SK-N-SH (cell line): ENCODE results near the gene APBB2. TPM values are rescaled to one million over a fixed set of nuclear protein-coding genes. Genes with fewer than 3 reads are reported as not detected.

Experiments
- CTCF ChIA-PET: fragments of 300-600, 350-600 bp; formaldehyde crosslinking; extraction: SDS; loops from one replicate; lab custom pipeline; 2021; lab: Yijun Ruan, JAX
- POLR2A ChIA-PET: fragments of 350-600 bp; sonication (Branson Sonifier 250); formaldehyde crosslinking; extraction: SDS; loops from one replicate; lab custom pipeline; 2020; ENCODE audit warnings: antibody characterized with exemption, inconsistent platforms; lab: Yijun Ruan, JAX
- DNase-seq: peaks from one replicate; pipeline ENCODE4 v3.0.0; 2012
- H2AFZ ChIP-seq: fragments of 200-600 bp; sonication (generic); 2 replicates; pipeline ENCODE4 v1.8.1; 2016; ENCODE audit warnings: antibody characterized with exemption, mild to moderate bottlenecking, low read depth
- H3F3A ChIP-seq: fragments of 200-600 bp; sonication (generic); replicated peaks from 2 replicates; pipeline ENCODE3; 2016; ENCODE audit warnings: antibody characterized with exemption, mild to moderate bottlenecking; ENCODE audit not compliant: insufficient read depth
- H3K27ac ChIP-seq, 2 experiments: fragments of 200-500 bp in 1 of 2; fragments of 200-600 bp in 1 of 2; sonication (Bioruptor generic) in 1 of 2; sonication (generic), shearing (Covaris generic) in 1 of 2; 2 replicates each; pipeline versions ENCODE4 v1.5.1 to v1.6.1; 2014 to 2016; ENCODE audit warnings: low read depth in 2 of 2, inconsistent platforms in 1 of 2, low read length in 1 of 2, mild to moderate bottlenecking in 1 of 2, mixed read lengths in 1 of 2
- H3K27me3 ChIP-seq: fragments of 200-600 bp; sonication (generic), shearing (Covaris generic); 2 replicates; pipeline ENCODE4 v1.6.1; 2016; ENCODE audit warnings: mixed run types; ENCODE audit not compliant: insufficient read depth
- H3K36me3 ChIP-seq, 2 experiments: fragments of 200-500 bp in 1 of 2; fragments of 200-600 bp in 1 of 2; sonication (Bioruptor generic) in 1 of 2; sonication (generic) in 1 of 2; replicated peaks in 1 of 2; 2 replicates each; pipeline versions ENCODE3 to v1.5.1; 2014 to 2016; ENCODE audit warnings: low read length in 1 of 2, mild to moderate bottlenecking in 1 of 2; ENCODE audit not compliant: insufficient read depth in 2 of 2, control insufficient read depth in 1 of 2
- H3K4me1 ChIP-seq, 2 experiments: fragments of 200-500 bp in 1 of 2; fragments of 200-600 bp in 1 of 2; sonication (Bioruptor generic) in 1 of 2; sonication (generic), shearing (Covaris generic) in 1 of 2; 2 replicates each; pipeline versions ENCODE4 v1.5.1 to v1.6.1; 2014 to 2016; ENCODE audit warnings: low read depth in 1 of 2, low read length in 1 of 2, mixed run types in 1 of 2; ENCODE audit not compliant: insufficient read depth in 2 of 2, control insufficient read depth in 1 of 2
- H3K4me2 ChIP-seq: fragments of 200-600 bp; sonication (generic), shearing (Covaris generic); 2 replicates; pipeline ENCODE4 v1.6.1; 2017; ENCODE audit warnings: mixed run types
- H3K4me3 ChIP-seq, 2 experiments: fragments of 200-500 bp in 1 of 2; fragments of 200-600 bp in 1 of 2; sonication (Bioruptor generic) in 1 of 2; sonication (generic), shearing (Covaris generic) in 1 of 2; 2 replicates each; pipeline versions ENCODE4 v1.5.1 to v1.8.1; 2014 to 2016; ENCODE audit warnings: low read depth in 2 of 2, inconsistent platforms in 1 of 2, low read length in 1 of 2, mild to moderate bottlenecking in 1 of 2, mixed read lengths in 1 of 2, moderate library complexity in 1 of 2
- H3K79me2 ChIP-seq: fragments of 200-600 bp; sonication (generic); 2 replicates; pipeline ENCODE4 v1.8.1; 2017; ENCODE audit warnings: mild to moderate bottlenecking; ENCODE audit not compliant: insufficient read depth
- H3K9ac ChIP-seq: fragments of 200-600 bp; sonication (generic); 2 replicates; pipeline ENCODE4 v1.6.1; 2017; ENCODE audit warnings: mixed run types
- H3K9me2 ChIP-seq: fragments of 200-600 bp; sonication (generic); 2 replicates; pipeline ENCODE4 v1.6.1; 2017; ENCODE audit warnings: mixed run types
- H3K9me3 ChIP-seq: fragments of 200-600 bp; sonication (generic); 2 replicates; pipeline ENCODE4 v1.6.1; 2017; ENCODE audit warnings: mixed run types, mild to moderate bottlenecking, moderate library complexity
- H4K20me1 ChIP-seq: fragments of 200-600 bp; sonication (generic); 2 replicates; pipeline ENCODE4 v1.6.1; 2017; ENCODE audit warnings: mild to moderate bottlenecking, mixed run types; ENCODE audit not compliant: insufficient read depth
- CHD2 ChIP-seq: fragments of 150-350 bp; IDR thresholded peaks from 2 replicates; pipeline ENCODE4 v1.6.1; 2018; ENCODE audit warnings: low read length; ENCODE audit not compliant: partially characterized antibody
- CTCF ChIP-seq: fragments of 200-600 bp; sonication (generic); IDR thresholded peaks from 2 replicates; pipeline ENCODE4 v1.6.1; 2017; ENCODE audit warnings: antibody characterized with exemption, mild to moderate bottlenecking, moderate library complexity
- EP300 ChIP-seq, 2 experiments: IDR thresholded peaks; 2 replicates each; pipeline versions ENCODE4 v1.4.0 to v1.6.1; 2012; ENCODE audit warnings: borderline replicate concordance in 1 of 2, low read depth in 1 of 2, low read length in 1 of 2
- EZH2phosphoT487 ChIP-seq: fragments of 200-600 bp; sonication (generic); IDR thresholded peaks from 2 replicates; pipeline ENCODE4 v1.6.1; 2017; ENCODE audit warnings: low read depth, mixed run types, mild to moderate bottlenecking, antibody characterized with exemption, moderate library complexity, borderline replicate concordance
- FOSL2 ChIP-seq: IDR thresholded peaks from 2 replicates; pipeline ENCODE4 v1.4.0; 2012; ENCODE audit warnings: low read depth, mild to moderate bottlenecking, moderate library complexity, borderline replicate concordance
- FOXJ3 ChIP-seq: sonication (generic); formaldehyde crosslinking; IDR thresholded peaks from 2 replicates; pipeline ENCODE4 v1.5.1; 2020; ENCODE audit warnings: mild to moderate bottlenecking, missing genetic modification reagents
- JUND ChIP-seq: IDR thresholded peaks from 2 replicates; pipeline ENCODE4 v1.4.0; 2012
- MEF2A ChIP-seq: IDR thresholded peaks from 2 replicates; pipeline ENCODE4 v1.4.0; 2012; ENCODE audit warnings: low read depth, borderline replicate concordance
- PBX3 ChIP-seq: IDR thresholded peaks from 2 replicates; pipeline ENCODE4; 2012
- RFX5 ChIP-seq: IDR thresholded peaks from 2 replicates; pipeline ENCODE4 v1.6.1; 2012; ENCODE audit warnings: mild to moderate bottlenecking, improper control_type of control experiment, low read length
- SIN3A ChIP-seq: IDR thresholded peaks from 2 replicates; pipeline ENCODE4 v1.6.1; 2012; ENCODE audit warnings: low read depth, mild to moderate bottlenecking, low read length, moderate library complexity, borderline replicate concordance
- TAF1 ChIP-seq: IDR thresholded peaks from 2 replicates; pipeline ENCODE4 v1.6.1; 2012; ENCODE audit warnings: low read depth, mild to moderate bottlenecking, low read length, moderate library complexity, borderline replicate concordance
- TCF12 ChIP-seq: IDR thresholded peaks from 2 replicates; pipeline ENCODE4 v1.4.0; 2012
- TEAD4 ChIP-seq: IDR thresholded peaks from 2 replicates; pipeline ENCODE4 v1.4.0; 2012; ENCODE audit warnings: mild to moderate bottlenecking, borderline replicate concordance; ENCODE audit not compliant: insufficient read depth
- USF1 ChIP-seq: IDR thresholded peaks from 2 replicates; pipeline ENCODE4 v1.4.0; 2012; ENCODE audit warnings: low read depth, borderline replicate concordance
- YY1 ChIP-seq: IDR thresholded peaks from 2 replicates; pipeline ENCODE4 v1.4.0; 2012; ENCODE audit warnings: low read depth, mild to moderate bottlenecking
- WGBS: methylation state at CpG from one replicate; pipeline ENCODE4 v1.1.6; 2017; ENCODE audit warnings: low lambda C conversion rate; 5-methylcytosine and 5-hydroxymethylcytosine counted together
- polyA plus RNA-seq, 3 experiments: library from polyadenylated mRNA; depleted of rRNA; stranded (reverse); fragments of >200 nt; gene quantifications; 2 replicates each; pipeline ENCODE4 v1.2.3, GENCODE V29; 2012
- TF ChIP-seq, protein P1 (sequence below): IDR thresholded peaks from 2 replicates; pipeline ENCODE4 v1.4.0; 2012; ENCODE audit warnings: low read depth, borderline replicate concordance
- TF ChIP-seq, protein P2 (sequence below): fragments of 150-350 bp; IDR thresholded peaks from 2 replicates; pipeline ENCODE4 v1.6.1; 2017; ENCODE audit warnings: antibody characterized with exemption, low read length, low read depth, borderline replicate concordance
- TF ChIP-seq, protein P3 (sequence below): IDR thresholded peaks from 2 replicates; pipeline ENCODE4 v1.4.0; 2012; ENCODE audit warnings: low read depth

Gene APBB2
- polyA plus RNA-seq, 1 of the 3 experiments (the other 2 are of a cell fraction): 49.8 TPM

DNA sequence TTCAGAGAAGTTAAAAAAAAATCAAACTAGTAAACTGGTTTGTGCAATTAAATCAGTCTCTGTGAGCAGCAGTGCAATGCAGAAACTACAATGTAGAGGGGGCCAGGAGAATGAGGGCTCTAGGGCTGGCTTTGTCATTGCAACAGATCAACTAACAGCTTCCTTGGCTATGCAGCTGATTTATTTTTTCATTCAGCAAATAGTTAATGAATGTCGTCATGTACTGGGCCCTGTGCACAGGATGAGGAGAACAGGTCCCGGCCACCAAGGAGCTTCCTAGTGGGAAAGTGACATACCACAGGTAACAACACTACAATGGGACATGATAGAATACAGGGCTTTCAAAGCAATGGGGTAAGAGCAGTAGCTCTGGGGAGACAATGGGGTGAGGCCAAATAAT lies 274.5 kb downstream of the APBB2 start:
- Histone ChIP-seq H3K9ac (no peak overlapping the region), H3K27ac (no peak overlapping the region), H3K9me2 (no peaks in the 10 kb centered on the region), H2AFZ (no peak overlapping the region), H3K27me3 (no peaks in the 10 kb centered on the region), H3K4me1 (no peaks in the 10 kb centered on the region; a peak in 1 of 4 replicates), H3K36me3 (peaks cover 40% of the 10 kb centered on the region in 2 experiments), H3K4me2 (no peak overlapping the region), H3K4me3 (no peak overlapping the region), H3F3A (no peaks in the 10 kb centered on the region), H4K20me1 (no peaks in the 10 kb centered on the region), H3K9me3 (no peaks in the 10 kb centered on the region), H3K79me2 (peaks cover 1% of the 10 kb centered on the region; the same call in 1 of the 2 replicates)
- DNase-seq: no peak
- ChIA-PET POLR2A (no interaction called here), CTCF (interaction anchor here (10.3 kb wide), 1 partner anchor 13 kb away, joined by 102 read pairs; no protein-coding TSS in a partner anchor)
- TF ChIP-seq RFX5 (no peak), YY1 (no peak), USF1 (no peak), FOXJ3 (CRISPR knock-in tag) (no peak), EP300 (IDR thresholded peaks at IDR 0.05; ENCODE audit: borderline replicate concordance in 1 of 2, low read depth in 1 of 2, low read length in 1 of 2) (no peak), CHD2 (no peak), PBX3 (no peak), FOSL2 (no peak), JUND (no peak), CTCF (no peak), TAF1 (no peak), TEAD4 (no peak), EZH2phosphoT487 (no peak), SIN3A (no peak), MEF2A (no peak), TCF12 (no peak)
- TF ChIP-seq, protein P1, sequence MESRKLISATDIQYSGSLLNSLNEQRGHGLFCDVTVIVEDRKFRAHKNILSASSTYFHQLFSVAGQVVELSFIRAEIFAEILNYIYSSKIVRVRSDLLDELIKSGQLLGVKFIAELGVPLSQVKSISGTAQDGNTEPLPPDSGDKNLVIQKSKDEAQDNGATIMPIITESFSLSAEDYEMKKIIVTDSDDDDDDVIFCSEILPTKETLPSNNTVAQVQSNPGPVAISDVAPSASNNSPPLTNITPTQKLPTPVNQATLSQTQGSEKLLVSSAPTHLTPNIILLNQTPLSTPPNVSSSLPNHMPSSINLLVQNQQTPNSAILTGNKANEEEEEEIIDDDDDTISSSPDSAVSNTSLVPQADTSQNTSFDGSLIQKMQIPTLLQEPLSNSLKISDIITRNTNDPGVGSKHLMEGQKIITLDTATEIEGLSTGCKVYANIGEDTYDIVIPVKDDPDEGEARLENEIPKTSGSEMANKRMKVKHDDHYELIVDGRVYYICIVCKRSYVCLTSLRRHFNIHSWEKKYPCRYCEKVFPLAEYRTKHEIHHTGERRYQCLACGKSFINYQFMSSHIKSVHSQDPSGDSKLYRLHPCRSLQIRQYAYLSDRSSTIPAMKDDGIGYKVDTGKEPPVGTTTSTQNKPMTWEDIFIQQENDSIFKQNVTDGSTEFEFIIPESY: no peak
- TF ChIP-seq, protein P2, sequence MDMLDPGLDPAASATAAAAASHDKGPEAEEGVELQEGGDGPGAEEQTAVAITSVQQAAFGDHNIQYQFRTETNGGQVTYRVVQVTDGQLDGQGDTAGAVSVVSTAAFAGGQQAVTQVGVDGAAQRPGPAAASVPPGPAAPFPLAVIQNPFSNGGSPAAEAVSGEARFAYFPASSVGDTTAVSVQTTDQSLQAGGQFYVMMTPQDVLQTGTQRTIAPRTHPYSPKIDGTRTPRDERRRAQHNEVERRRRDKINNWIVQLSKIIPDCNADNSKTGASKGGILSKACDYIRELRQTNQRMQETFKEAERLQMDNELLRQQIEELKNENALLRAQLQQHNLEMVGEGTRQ: no peak
- TF ChIP-seq, protein P3, sequence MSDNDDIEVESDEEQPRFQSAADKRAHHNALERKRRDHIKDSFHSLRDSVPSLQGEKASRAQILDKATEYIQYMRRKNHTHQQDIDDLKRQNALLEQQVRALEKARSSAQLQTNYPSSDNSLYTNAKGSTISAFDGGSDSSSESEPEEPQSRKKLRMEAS: no peak
- WGBS: 100% methylated on average over 2 of the region's 2 CpGs
